ENCODE data around the gene PSORS1C2.

The PSORS1C2 gene

GRCh38 chr6:31110825-31111582 lies 27.9 kb downstream of the PSORS1C2 start:
- Histone ChIP-seq H3K27me3 (ENCODE audit: control insufficient read depth, insufficient read depth, low read length) (no peaks in the 10 kb centered on the region), H3K4me1 (peaks cover 21% of the 10 kb centered on the region), H3K27ac (no peak overlapping the region), H3K4me2 (ENCODE audit: low read length) (no peak overlapping the region), H3K79me2 (no peaks in the 10 kb centered on the region), H3K9me3 (ENCODE audit: control insufficient read depth, low read length) (no peaks in the 10 kb centered on the region), H3K9ac (no peak overlapping the region), H3K4me3 (ENCODE audit: low read depth, low read length) (no peak overlapping the region), H2AFZ (no peak overlapping the region), H3K36me3 (ENCODE audit: control insufficient read depth, insufficient read depth, low read length) (no peaks in the 10 kb centered on the region)
- TF ChIP-seq, protein P1, sequence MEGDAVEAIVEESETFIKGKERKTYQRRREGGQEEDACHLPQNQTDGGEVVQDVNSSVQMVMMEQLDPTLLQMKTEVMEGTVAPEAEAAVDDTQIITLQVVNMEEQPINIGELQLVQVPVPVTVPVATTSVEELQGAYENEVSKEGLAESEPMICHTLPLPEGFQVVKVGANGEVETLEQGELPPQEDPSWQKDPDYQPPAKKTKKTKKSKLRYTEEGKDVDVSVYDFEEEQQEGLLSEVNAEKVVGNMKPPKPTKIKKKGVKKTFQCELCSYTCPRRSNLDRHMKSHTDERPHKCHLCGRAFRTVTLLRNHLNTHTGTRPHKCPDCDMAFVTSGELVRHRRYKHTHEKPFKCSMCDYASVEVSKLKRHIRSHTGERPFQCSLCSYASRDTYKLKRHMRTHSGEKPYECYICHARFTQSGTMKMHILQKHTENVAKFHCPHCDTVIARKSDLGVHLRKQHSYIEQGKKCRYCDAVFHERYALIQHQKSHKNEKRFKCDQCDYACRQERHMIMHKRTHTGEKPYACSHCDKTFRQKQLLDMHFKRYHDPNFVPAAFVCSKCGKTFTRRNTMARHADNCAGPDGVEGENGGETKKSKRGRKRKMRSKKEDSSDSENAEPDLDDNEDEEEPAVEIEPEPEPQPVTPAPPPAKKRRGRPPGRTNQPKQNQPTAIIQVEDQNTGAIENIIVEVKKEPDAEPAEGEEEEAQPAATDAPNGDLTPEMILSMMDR (IDR thresholded peaks at IDR 0.05) = no peak

DNA sequence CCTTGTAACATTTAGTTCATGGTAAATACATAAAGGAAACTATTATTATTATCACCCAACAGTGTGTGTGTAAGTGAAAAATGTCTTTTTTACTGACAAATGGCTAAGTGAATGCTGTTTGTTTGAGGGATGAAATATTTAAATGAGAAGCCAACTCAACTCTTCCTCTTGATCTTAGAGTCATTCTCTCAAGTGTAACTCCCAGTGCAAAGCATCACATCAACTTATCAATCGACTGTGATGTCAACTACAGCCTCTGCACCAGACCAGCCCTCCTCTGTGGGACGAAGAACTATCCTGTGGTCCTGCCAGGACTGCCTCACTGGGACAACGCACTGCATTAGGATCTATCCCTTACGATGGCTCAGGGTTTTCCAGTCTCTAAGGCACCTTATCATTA lies 31.8 kb downstream of the PSORS1C2 start:
- no peak overlapping the region for H3K27ac ChIP-seq
- H3K36me3 ChIP-seq (ENCODE audit: control insufficient read depth, insufficient read depth, low read length) = no peaks in the 10 kb centered on the region
- H3K79me2 ChIP-seq = no peaks in the 10 kb centered on the region
- no peak overlapping the region for H3K9ac ChIP-seq
- H3K4me1 ChIP-seq = no peaks in the 10 kb centered on the region
- no peaks in the 10 kb centered on the region for H3K27me3 ChIP-seq (ENCODE audit: control insufficient read depth, insufficient read depth, low read length)
- H2AFZ ChIP-seq = no peak overlapping the region
- TF ChIP-seq, protein P1 (IDR thresholded peaks at IDR 0.05) = no peak
- no peaks in the 10 kb centered on the region for H3K9me3 ChIP-seq (ENCODE audit: control insufficient read depth, low read length)
- H3K4me2 ChIP-seq (ENCODE audit: low read length) = no peak overlapping the region
- H3K4me3 ChIP-seq (ENCODE audit: low read depth, low read length) = no peak overlapping the region

- H3K79me2 ChIP-seq = no peaks in the 10 kb centered on the region
- no peak overlapping the region for H3K27ac ChIP-seq
- H3K4me2 ChIP-seq (ENCODE audit: low read length) = no peak overlapping the region
- no peaks in the 10 kb centered on the region for H3K9me3 ChIP-seq (ENCODE audit: control insufficient read depth, low read length)
- no peak overlapping the region for H3K9ac ChIP-seq
- no peak overlapping the region for H2AFZ ChIP-seq
- no peaks in the 10 kb centered on the region for H3K4me1 ChIP-seq
- H3K27me3 ChIP-seq (ENCODE audit: control insufficient read depth, insufficient read depth, low read length) = no peaks in the 10 kb centered on the region
- TF ChIP-seq, protein P1 (IDR thresholded peaks at IDR 0.05) = no peak
- no peak overlapping the region for H3K4me3 ChIP-seq (ENCODE audit: low read depth, low read length)
- H3K36me3 ChIP-seq (ENCODE audit: control insufficient read depth, insufficient read depth, low read length) = no peaks in the 10 kb centered on the region
Observed at GRCh38 chr6:31103136-31103535, 35.7 kb downstream of the PSORS1C2 start.

DNA sequence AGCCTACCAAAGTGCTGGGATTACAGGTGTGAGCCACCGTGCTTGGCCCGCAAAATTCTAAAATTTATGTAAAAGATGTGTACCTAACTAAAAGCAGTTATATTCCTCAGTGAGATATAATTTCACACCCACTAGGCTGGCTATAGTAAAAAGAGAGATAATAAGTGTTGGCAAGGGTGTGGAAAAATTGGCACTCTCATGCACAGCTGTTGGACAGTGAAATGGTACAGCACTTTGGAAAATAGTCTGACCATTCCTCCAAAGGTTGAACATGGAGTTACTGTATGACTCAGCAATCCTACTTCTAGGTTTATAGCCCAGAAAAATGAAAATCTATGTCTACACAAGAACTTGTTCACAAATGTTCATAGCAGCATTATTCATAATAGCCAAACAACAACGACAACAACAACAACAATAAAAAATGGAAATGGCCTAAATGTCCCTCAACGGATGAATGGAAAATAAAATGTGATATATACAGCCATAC lies 40.4 kb downstream of the PSORS1C2 start:
- H3K4me2 ChIP-seq (ENCODE audit: low read length) = no peak overlapping the region
- H3K9me3 ChIP-seq (ENCODE audit: control insufficient read depth, low read length) = no peaks in the 10 kb centered on the region
- no peak overlapping the region for H3K9ac ChIP-seq
- peaks cover 18% of the 10 kb centered on the region for H3K4me1 ChIP-seq
- no peak overlapping the region for H2AFZ ChIP-seq
- no peaks in the 10 kb centered on the region for H3K79me2 ChIP-seq
- H3K27me3 ChIP-seq (ENCODE audit: control insufficient read depth, insufficient read depth, low read length) = no peaks in the 10 kb centered on the region
- no peak overlapping the region for H3K4me3 ChIP-seq (ENCODE audit: low read depth, low read length)
- no peaks in the 10 kb centered on the region for H3K36me3 ChIP-seq (ENCODE audit: control insufficient read depth, insufficient read depth, low read length)
- no peak overlapping the region for H3K27ac ChIP-seq
- TF ChIP-seq, protein P1 (IDR thresholded peaks at IDR 0.05) = no peak

- peak overlapping the region; percentile 33 for H3K27ac ChIP-seq
- peak overlapping the region; percentile 41 for H3K4me2 ChIP-seq (ENCODE audit: low read length)
- H3K9ac ChIP-seq = no peak overlapping the region
- no peak overlapping the region for H3K4me3 ChIP-seq (ENCODE audit: low read depth, low read length)
- H3K9me3 ChIP-seq (ENCODE audit: control insufficient read depth, low read length) = no peaks in the 10 kb centered on the region
- peak overlapping the region; percentile 72 for H2AFZ ChIP-seq
- peaks cover 18% of the 10 kb centered on the region for H3K4me1 ChIP-seq
- H3K36me3 ChIP-seq (ENCODE audit: control insufficient read depth, insufficient read depth, low read length) = no peaks in the 10 kb centered on the region
- TF ChIP-seq, protein P1 (IDR thresholded peaks at IDR 0.05) = no peak
- no peaks in the 10 kb centered on the region for H3K79me2 ChIP-seq
- H3K27me3 ChIP-seq (ENCODE audit: control insufficient read depth, insufficient read depth, low read length) = no peaks in the 10 kb centered on the region
Observed at GRCh38 chr6:31096656-31097055, 42.2 kb downstream of the PSORS1C2 start.

All from parathyroid adenoma (tissue), 2 donors.